ENCODE measurements around the gene CLNK.

Gene CLNK

DNA sequence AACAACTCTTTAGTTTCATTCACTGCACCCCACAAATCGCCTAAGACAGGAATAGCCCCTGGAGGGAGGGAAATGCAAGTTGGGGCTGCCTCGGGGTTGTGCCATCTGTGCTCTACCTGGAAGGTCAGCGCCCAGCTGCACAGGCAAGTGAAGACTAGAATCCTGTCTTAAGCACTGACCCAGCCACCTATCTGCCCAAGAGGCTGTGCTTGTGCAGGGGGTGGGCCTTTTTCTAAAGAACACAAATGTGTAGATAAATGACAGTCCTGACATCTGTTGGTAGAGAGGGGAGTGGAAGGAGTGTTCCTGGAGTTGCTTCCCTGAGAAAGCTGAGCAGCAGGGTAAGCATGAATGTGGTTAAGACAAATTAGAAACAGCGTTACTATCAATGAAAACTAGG lies 243.1 kb downstream of the CLNK start:
- DNase-seq = no peak

DNA sequence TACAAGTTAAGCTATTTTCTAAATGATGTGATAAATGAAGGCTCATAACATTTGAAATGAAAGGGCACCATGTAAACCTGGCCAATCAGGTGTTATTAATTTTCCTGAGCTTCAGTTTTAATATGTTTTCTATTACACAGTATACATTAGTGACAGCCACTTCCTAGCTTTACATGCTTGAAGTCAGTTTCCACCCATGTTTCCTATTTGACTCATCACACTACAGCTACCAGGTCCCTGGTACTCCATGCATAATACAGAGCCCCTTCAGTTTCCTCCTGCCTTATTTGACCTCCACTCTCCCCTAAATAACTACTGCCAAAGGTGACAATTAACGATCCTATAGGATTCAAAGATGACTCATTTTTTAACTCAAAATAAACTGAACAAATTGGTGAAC lies 245.6 kb downstream of the CLNK start:
- no peak for DNase-seq

DNA sequence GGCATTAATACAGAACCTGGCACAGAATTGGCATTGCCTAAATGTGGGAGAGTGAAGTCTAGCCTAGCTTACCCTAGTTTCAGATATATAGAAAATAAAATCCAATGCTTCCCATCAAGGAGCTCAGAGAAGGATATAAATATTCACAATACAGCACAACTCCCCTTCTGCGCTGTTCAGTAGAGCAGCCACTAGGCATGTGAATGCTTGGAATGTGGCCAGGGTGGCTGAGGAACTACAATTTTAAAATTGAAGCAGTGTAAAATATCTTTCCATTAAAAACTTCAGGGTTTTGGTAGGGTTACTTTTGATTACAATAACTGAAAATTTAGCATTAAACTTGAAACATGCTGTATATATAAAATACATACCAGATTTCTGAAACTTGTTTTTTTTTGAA lies 246.8 kb downstream of the CLNK start:
- no peak for DNase-seq

Measured in NCI-H1694 treated with DMSO at 0.1 percent for 48 hours (cell line).